ENCODE data around the gene FBXO38. TPM values are rescaled to one million over a fixed set of nuclear protein-coding genes. Genes with fewer than 3 reads are reported as not detected.

The FBXO38 gene
- total RNA-seq, 2 experiments from 2014 or later, result 37.6 to 49.5 TPM

- Histone ChIP-seq H3K4me3 (ENCODE audit: low read depth, low read length, poor library complexity, severe bottlenecking) (no peak overlapping the region), H3K36me3 (ENCODE audit: insufficient read depth, low read length) (no peaks in the 10 kb centered on the region), H3K9me3 (ENCODE audit: low read length) (no peaks in the 10 kb centered on the region), H4K20me1 (ENCODE audit: insufficient read depth, low read length) (no peaks in the 10 kb centered on the region), H3K4me1 (ENCODE audit: insufficient read depth, low read length, poor library complexity, severe bottlenecking) (no peaks in the 10 kb centered on the region), H3K79me2 (ENCODE audit: insufficient read depth, low read depth, low read length) (no peaks in the 10 kb centered on the region), H2AFZ (ENCODE audit: low read length) (no peak overlapping the region), H3K27ac (ENCODE audit: low read depth, low read length, poor library complexity, severe bottlenecking) (no peak overlapping the region), H3K4me2 (ENCODE audit: low read length) (no peak overlapping the region), H3K9me2 (ENCODE audit: insufficient read depth, low read length) (no peaks in the 10 kb centered on the region)
- intact Hi-C loops (cut with micrococcal nuclease; ENCODE audit: unreplicated experiment), result no loop called here
- TF ChIP-seq EZH2phosphoT487 (IDR thresholded peaks at IDR 0.05; ENCODE audit: borderline replicate concordance, low read depth, low read length), result no peak
- TF ChIP-seq CTCF (conservative IDR thresholded peaks at IDR 0.05; ENCODE audit: low read length), result no peak
- no peak for DNase-seq (ENCODE audit: low spot score)
- CTCF ChIA-PET (ENCODE audit: unreplicated experiment), result interaction anchor here (1.5 kb wide), 1 partner anchor 10 kb away, joined by 3 read pairs; no protein-coding TSS in a partner anchor
- POLR2A ChIA-PET, result interaction anchor here (0.6 to 2.2 kb wide), 4 partner anchors 10 to 33 kb away, joined by 3 to 6 read pairs (median 4); no protein-coding TSS in a partner anchor
- no TSS peak for BruUV-seq (replicated peaks)
Observed at GRCh38 chr5:148372166-148372725, 11.5 kb upstream of the FBXO38 start.

- ChIA-PET POLR2A (interaction anchor here (1.3 to 1.7 kb wide), 2 partner anchors 15 to 32 kb away, joined by 3 to 4 read pairs; no protein-coding TSS in a partner anchor), CTCF (ENCODE audit: unreplicated experiment) (interaction anchor here (1.5 kb wide), 1 partner anchor 10 kb away, joined by 3 read pairs; no protein-coding TSS in a partner anchor)
- intact Hi-C loops (cut with micrococcal nuclease; ENCODE audit: unreplicated experiment), result no loop called here
- no peak overlapping the region for H3K27ac ChIP-seq (ENCODE audit: low read depth, low read length, poor library complexity, severe bottlenecking)
- H4K20me1 ChIP-seq (ENCODE audit: insufficient read depth, low read length), result no peaks in the 10 kb centered on the region
- no peaks in the 10 kb centered on the region for H3K79me2 ChIP-seq (ENCODE audit: insufficient read depth, low read depth, low read length)
- H3K36me3 ChIP-seq (ENCODE audit: insufficient read depth, low read length), result no peaks in the 10 kb centered on the region; the same call in 1 of the 2 replicates
- no peaks in the 10 kb centered on the region for H3K9me2 ChIP-seq (ENCODE audit: insufficient read depth, low read length)
- TF ChIP-seq CTCF (conservative IDR thresholded peaks at IDR 0.05; ENCODE audit: low read length) (no peak), EZH2phosphoT487 (IDR thresholded peaks at IDR 0.05; ENCODE audit: borderline replicate concordance, low read depth, low read length) (no peak)
- no peak for DNase-seq (ENCODE audit: low spot score)
- no peak overlapping the region for H3K4me3 ChIP-seq (ENCODE audit: low read depth, low read length, poor library complexity, severe bottlenecking)
- no peak overlapping the region for H2AFZ ChIP-seq (ENCODE audit: low read length)
- peaks cover 2% of the 10 kb centered on the region; the same call in 1 of the 2 replicates for H3K9me3 ChIP-seq (ENCODE audit: low read length)
- no peak overlapping the region for H3K4me2 ChIP-seq (ENCODE audit: low read length)
- no TSS peak for BruUV-seq (replicated peaks)
- H3K4me1 ChIP-seq (ENCODE audit: insufficient read depth, low read length, poor library complexity, severe bottlenecking), result no peaks in the 10 kb centered on the region
Observed at GRCh38 chr5:148372893-148373292, 10.9 kb upstream of the FBXO38 start.
